Measurements from ENCODE around the gene ERO1B. TPM values are rescaled to one million over a fixed set of nuclear protein-coding genes. Genes with fewer than 3 reads are reported as not detected.

ERO1B gene
- total RNA-seq, 1 experiment from 2014 or later = not detected

GRCh38 chr1:236297161-236297560 is 15.4 kb upstream of the ERO1B start:
- H3K9me2 ChIP-seq (ENCODE audit: insufficient read depth) = no peaks in the 10 kb centered on the region
- no peaks in the 10 kb centered on the region for H3K9me3 ChIP-seq (ENCODE audit: insufficient read depth, low read depth)
- intact Hi-C loops (cut with micrococcal nuclease; ENCODE audit: unreplicated experiment) = no loop called here
- H3K4me3 ChIP-seq = no peak overlapping the region
- no TSS peak for BruUV-seq (replicated peaks)
- H3K79me2 ChIP-seq (ENCODE audit: low read depth) = no peaks in the 10 kb centered on the region
- no peaks in the 10 kb centered on the region for H3K4me1 ChIP-seq (replicated peaks; ENCODE audit: insufficient read depth)
- no peak overlapping the region for H3K4me2 ChIP-seq
- no peaks in the 10 kb centered on the region for H3F3A ChIP-seq (ENCODE audit: insufficient read depth, low read depth)
- peaks cover 8% of the 10 kb centered on the region; the same call in 1 of the 2 replicates for H3K27me3 ChIP-seq (ENCODE audit: insufficient read depth, low read depth)
- TF ChIP-seq CTCF (conservative IDR thresholded peaks at IDR 0.05) = no peak
- TF ChIP-seq EZH2 (IDR thresholded peaks at IDR 0.05; ENCODE audit: low read depth) = no peak
- no peaks in the 10 kb centered on the region for H3K36me3 ChIP-seq (ENCODE audit: low read depth)
- no peak overlapping the region for H3K27ac ChIP-seq
- POLR2A ChIA-PET (ENCODE audit: unreplicated experiment) = no interaction called here
- H2AFZ ChIP-seq = no peak overlapping the region
- DNase-seq = no peak
- H4K20me1 ChIP-seq (ENCODE audit: insufficient read depth) = no peaks in the 10 kb centered on the region
- CTCF ChIA-PET = no interaction called here

- CTCF ChIA-PET = no interaction called here
- no peaks in the 10 kb centered on the region for H3K9me3 ChIP-seq (ENCODE audit: insufficient read depth, low read depth)
- H2AFZ ChIP-seq = no peak overlapping the region
- no peak overlapping the region for H3K4me2 ChIP-seq
- POLR2A ChIA-PET (ENCODE audit: unreplicated experiment) = no interaction called here
- no peaks in the 10 kb centered on the region for H3K4me1 ChIP-seq (replicated peaks; ENCODE audit: insufficient read depth)
- no TSS peak for BruUV-seq (replicated peaks)
- H3K27ac ChIP-seq = no peak overlapping the region
- no peaks in the 10 kb centered on the region for H4K20me1 ChIP-seq (ENCODE audit: insufficient read depth)
- H3F3A ChIP-seq (ENCODE audit: insufficient read depth, low read depth) = no peaks in the 10 kb centered on the region
- H3K79me2 ChIP-seq (ENCODE audit: low read depth) = no peaks in the 10 kb centered on the region
- H3K36me3 ChIP-seq (ENCODE audit: low read depth) = no peaks in the 10 kb centered on the region
- H3K9me2 ChIP-seq (ENCODE audit: insufficient read depth) = no peaks in the 10 kb centered on the region
- no peak for DNase-seq
- intact Hi-C loops (cut with micrococcal nuclease; ENCODE audit: unreplicated experiment) = no loop called here
- H3K4me3 ChIP-seq = no peak overlapping the region
- TF ChIP-seq CTCF (conservative IDR thresholded peaks at IDR 0.05) = no peak
- no peak for TF ChIP-seq EZH2 (IDR thresholded peaks at IDR 0.05; ENCODE audit: low read depth)
- H3K27me3 ChIP-seq (ENCODE audit: insufficient read depth, low read depth) = no peaks in the 10 kb centered on the region
Measured at GRCh38 chr1:236292425-236292824, 10.7 kb upstream of the ERO1B start.

GRCh38 chr1:236289492-236290131 is 7.9 kb upstream of the ERO1B start:
- Histone ChIP-seq H3K79me2 (ENCODE audit: low read depth) (no peaks in the 10 kb centered on the region), H3K4me2 (no peak overlapping the region), H2AFZ (no peak overlapping the region), H3K36me3 (ENCODE audit: low read depth) (no peaks in the 10 kb centered on the region), H3K27me3 (ENCODE audit: insufficient read depth, low read depth) (no peaks in the 10 kb centered on the region), H4K20me1 (ENCODE audit: insufficient read depth) (no peaks in the 10 kb centered on the region), H3F3A (ENCODE audit: insufficient read depth, low read depth) (no peaks in the 10 kb centered on the region), H3K4me3 (no peak overlapping the region), H3K9me2 (ENCODE audit: insufficient read depth) (no peaks in the 10 kb centered on the region), H3K4me1 (replicated peaks; ENCODE audit: insufficient read depth) (no peaks in the 10 kb centered on the region), H3K27ac (no peak overlapping the region), H3K9me3 (ENCODE audit: insufficient read depth, low read depth) (no peaks in the 10 kb centered on the region)
- DNase-seq = no peak
- no TSS peak for BruUV-seq (replicated peaks)
- ChIA-PET CTCF (no interaction called here), POLR2A (ENCODE audit: unreplicated experiment) (no interaction called here)
- intact Hi-C loops (cut with micrococcal nuclease; ENCODE audit: unreplicated experiment) = no loop called here
- TF ChIP-seq EZH2 (IDR thresholded peaks at IDR 0.05; ENCODE audit: low read depth) (no peak), CTCF (conservative IDR thresholded peaks at IDR 0.05) (no peak)
